ENCODE measurements around the gene CCL26. TPM values are rescaled to one million over a fixed set of nuclear protein-coding genes. Genes with fewer than 3 reads are reported as not detected.
"Not testable (repeated sequence)": the region's sequence is repeated elsewhere in the genome, so short reads cannot be mapped to it uniquely, and the experiment has no call there.

CCL26 gene
- total RNA-seq, 1 donor: not detected

- DNase-seq (ENCODE audit: low read depth in 2 of 3, low spot score in 2 of 3): no peak
Measured at GRCh38 chr7:75793676-75794075, 21.7 kb upstream of the CCL26 start.

GRCh38 chr7:75792567-75792966 is 20.6 kb upstream of the CCL26 start:
- not testable (repeated sequence) for DNase-seq (ENCODE audit: low read depth in 2 of 3, low spot score in 2 of 3)

GRCh38 chr7:75789361-75789924 is 17.4 kb upstream of the CCL26 start:
- no peak for DNase-seq (ENCODE audit: low read depth in 2 of 3, low spot score in 2 of 3)

- not testable (repeated sequence) for DNase-seq (ENCODE audit: low read depth in 2 of 3, low spot score in 2 of 3)
Measured at GRCh38 chr7:75788154-75788847, 16.3 kb upstream of the CCL26 start.

GRCh38 chr7:75783058-75783457 is 11.0 kb upstream of the CCL26 start:
- not testable (repeated sequence) for DNase-seq (ENCODE audit: low read depth in 2 of 3, low spot score in 2 of 3)

GRCh38 chr7:75780647-75781273 is 8.7 kb upstream of the CCL26 start:
- DNase-seq (ENCODE audit: low read depth in 2 of 3, low spot score in 2 of 3): not testable (repeated sequence)

GRCh38 chr7:75779516-75779915 is 7.5 kb upstream of the CCL26 start:
- not testable (repeated sequence) for DNase-seq (ENCODE audit: low read depth in 2 of 3, low spot score in 2 of 3)

- DNase-seq (ENCODE audit: low read depth in 2 of 3, low spot score in 2 of 3): not testable (repeated sequence)
Measured at GRCh38 chr7:75779035-75779434, 7.0 kb upstream of the CCL26 start.

- DNase-seq (ENCODE audit: low read depth in 2 of 3, low spot score in 2 of 3): peak in 2 of 3 donors; percentile 56 to 83
Measured at GRCh38 chr7:75776295-75776971, 4.4 kb upstream of the CCL26 start.

GRCh38 chr7:75773958-75774357 is 1.9 kb upstream of the CCL26 start:
- not testable (repeated sequence) for DNase-seq (ENCODE audit: low read depth in 2 of 3, low spot score in 2 of 3)

GRCh38 chr7:75771224-75771623 is 787 bp downstream of the CCL26 start:
- no peak for DNase-seq (ENCODE audit: low read depth in 2 of 3, low spot score in 2 of 3)

GRCh38 chr7:75762350-75762917 is 9.6 kb downstream of the CCL26 start:
- DNase-seq (ENCODE audit: low read depth in 2 of 3, low spot score in 2 of 3): peak in 2 of 3 donors; percentile 38 to 78

GRCh38 chr7:75761801-75762200 is 10.2 kb downstream of the CCL26 start:
- DNase-seq (ENCODE audit: low read depth in 2 of 3, low spot score in 2 of 3): not testable (repeated sequence)

- DNase-seq (ENCODE audit: low read depth in 2 of 3, low spot score in 2 of 3): no peak
Measured at GRCh38 chr7:75758491-75758890, 13.5 kb downstream of the CCL26 start.

- no peak for DNase-seq (ENCODE audit: low read depth in 2 of 3, low spot score in 2 of 3)
Measured at GRCh38 chr7:75757860-75758259, 14.2 kb downstream of the CCL26 start.

GRCh38 chr7:75756991-75757676 is 14.9 kb downstream of the CCL26 start:
- DNase-seq (ENCODE audit: low read depth in 2 of 3, low spot score in 2 of 3): peak in 2 of 3 donors; percentile 29 to 64

GRCh38 chr7:75756206-75756990 is 15.6 kb downstream of the CCL26 start:
- DNase-seq (ENCODE audit: low read depth in 2 of 3, low spot score in 2 of 3): no peak

- no peak for DNase-seq (ENCODE audit: low read depth in 2 of 3, low spot score in 2 of 3)
Measured at GRCh38 chr7:75743455-75743859, 28.6 kb downstream of the CCL26 start.

GRCh38 chr7:75740846-75741497 is 31.0 kb downstream of the CCL26 start:
- no peak for DNase-seq (ENCODE audit: low read depth in 2 of 3, low spot score in 2 of 3)
